ENCODE data around the gene ELL3. TPM values are rescaled to one million over a fixed set of nuclear protein-coding genes. Genes with fewer than 3 reads are reported as not detected.
A peak's percentile ranks its signal among the peaks of the same experiment; 100 is the strongest.

Gene ELL3
- total and polyA plus RNA-seq, 2 donors from 2014 or later: 2.5 to 2.7 TPM

DNA sequence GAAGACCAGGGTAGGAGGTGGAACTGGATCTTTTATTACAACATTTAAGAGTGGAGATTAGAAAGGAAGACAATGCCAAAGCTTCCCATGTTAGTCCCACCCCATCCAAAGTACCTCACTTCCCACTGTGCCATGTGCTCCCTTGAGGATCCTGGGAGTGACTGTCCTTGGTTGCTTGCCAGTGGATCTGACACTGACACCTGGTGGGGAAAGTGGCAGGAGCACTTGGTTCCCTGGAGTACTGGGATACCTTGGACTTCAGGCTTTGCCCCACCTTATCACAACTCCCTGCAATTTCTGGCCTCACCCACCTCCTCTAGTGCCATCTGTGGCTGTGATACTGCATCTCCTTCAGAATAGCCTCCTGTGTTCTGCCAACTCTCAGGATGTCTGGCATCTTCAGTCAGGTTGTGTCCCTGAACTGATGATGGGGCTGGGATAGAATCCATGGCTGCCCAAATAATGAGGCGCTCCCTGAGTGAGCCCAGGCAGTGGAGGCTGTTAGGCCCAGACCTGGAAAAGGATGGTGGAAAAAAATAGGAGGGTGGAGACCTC is 1.3 kb downstream of the ELL3 start:
- Histone ChIP-seq H3K27ac (ENCODE audit: low read depth in 2 of 2, low read length in 2 of 2) (no peak overlapping the region), H3K27me3 (ENCODE audit: control insufficient read depth, insufficient read depth, low read length) (no peaks in the 10 kb centered on the region), H3K4me1 (ENCODE audit: control insufficient read depth in 2 of 3, insufficient read depth in 2 of 3, low read depth in 1 of 3, low read length in 3 of 3) (peaks cover 0 to 5% (median 0%) of the 10 kb centered on the region in 3 donors), H3K9ac (ENCODE audit: low read length in 3 of 3) (no peak overlapping the region), H3K9me3 (ENCODE audit: control insufficient read depth in 2 of 3, insufficient read depth in 1 of 3, low read length in 3 of 3) (no peaks in the 10 kb centered on the region), H3K36me3 (ENCODE audit: control insufficient read depth in 2 of 3, insufficient read depth in 3 of 3, low read length in 3 of 3) (peaks cover 7 to 25% (median 19%) of the 10 kb centered on the region in 3 donors), H3K4me3 (ENCODE audit: low read length in 3 of 3) (peak overlapping the region in 1 of 3 donors; percentile 75)
- TF ChIP-seq, protein P1, sequence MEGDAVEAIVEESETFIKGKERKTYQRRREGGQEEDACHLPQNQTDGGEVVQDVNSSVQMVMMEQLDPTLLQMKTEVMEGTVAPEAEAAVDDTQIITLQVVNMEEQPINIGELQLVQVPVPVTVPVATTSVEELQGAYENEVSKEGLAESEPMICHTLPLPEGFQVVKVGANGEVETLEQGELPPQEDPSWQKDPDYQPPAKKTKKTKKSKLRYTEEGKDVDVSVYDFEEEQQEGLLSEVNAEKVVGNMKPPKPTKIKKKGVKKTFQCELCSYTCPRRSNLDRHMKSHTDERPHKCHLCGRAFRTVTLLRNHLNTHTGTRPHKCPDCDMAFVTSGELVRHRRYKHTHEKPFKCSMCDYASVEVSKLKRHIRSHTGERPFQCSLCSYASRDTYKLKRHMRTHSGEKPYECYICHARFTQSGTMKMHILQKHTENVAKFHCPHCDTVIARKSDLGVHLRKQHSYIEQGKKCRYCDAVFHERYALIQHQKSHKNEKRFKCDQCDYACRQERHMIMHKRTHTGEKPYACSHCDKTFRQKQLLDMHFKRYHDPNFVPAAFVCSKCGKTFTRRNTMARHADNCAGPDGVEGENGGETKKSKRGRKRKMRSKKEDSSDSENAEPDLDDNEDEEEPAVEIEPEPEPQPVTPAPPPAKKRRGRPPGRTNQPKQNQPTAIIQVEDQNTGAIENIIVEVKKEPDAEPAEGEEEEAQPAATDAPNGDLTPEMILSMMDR (IDR thresholded peaks at IDR 0.05; ENCODE audit: borderline replicate concordance, extremely low read depth, insufficient read depth): no peak
- FAIRE-seq (no peak), DNase-seq (peak in 3 of 5 donors; percentile 25 to 64 (median 54))
- intact Hi-C loops (cut with DNase I): no loop called here

DNA sequence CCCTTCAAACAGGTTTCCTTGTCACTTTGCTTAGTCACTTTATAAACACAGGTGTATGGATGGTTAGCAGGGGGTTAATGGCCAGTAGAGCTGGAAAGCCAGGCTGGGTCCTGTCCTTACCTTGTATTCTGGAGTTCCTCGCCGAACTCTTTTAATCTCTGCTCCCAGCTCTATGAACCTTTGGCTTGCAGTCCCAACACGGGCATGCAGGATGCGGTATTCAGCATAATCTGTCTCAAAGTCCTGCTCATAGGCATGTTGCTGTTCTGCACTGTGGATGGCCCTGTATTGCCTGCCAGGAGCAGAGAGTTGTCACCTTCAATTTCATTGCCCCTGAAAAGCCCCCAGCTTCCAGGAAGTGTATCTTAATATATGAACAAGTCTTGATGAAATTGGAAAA is 2.7 kb downstream of the ELL3 start:
- intact Hi-C loops (cut with DNase I): no loop called here
- H3K36me3 ChIP-seq (ENCODE audit: control insufficient read depth in 2 of 3, insufficient read depth in 3 of 3, low read length in 3 of 3): peaks cover 9 to 34% (median 23%) of the 10 kb centered on the region in 3 donors
- no peak overlapping the region for H3K27ac ChIP-seq (ENCODE audit: low read depth in 2 of 2, low read length in 2 of 2)
- DNase-seq: no peak
- H3K9me3 ChIP-seq (ENCODE audit: control insufficient read depth in 2 of 3, insufficient read depth in 1 of 3, low read length in 3 of 3): no peaks in the 10 kb centered on the region
- no peak overlapping the region for H3K9ac ChIP-seq (ENCODE audit: low read length in 3 of 3)
- peaks cover 0 to 5% (median 0%) of the 10 kb centered on the region in 3 donors for H3K4me1 ChIP-seq (ENCODE audit: control insufficient read depth in 2 of 3, insufficient read depth in 2 of 3, low read depth in 1 of 3, low read length in 3 of 3)
- FAIRE-seq: no peak
- no peak overlapping the region for H3K4me3 ChIP-seq (ENCODE audit: low read length in 3 of 3)
- TF ChIP-seq, protein P1 (IDR thresholded peaks at IDR 0.05; ENCODE audit: borderline replicate concordance, extremely low read depth, insufficient read depth): no peak
- no peaks in the 10 kb centered on the region for H3K27me3 ChIP-seq (ENCODE audit: control insufficient read depth, insufficient read depth, low read length)

DNA sequence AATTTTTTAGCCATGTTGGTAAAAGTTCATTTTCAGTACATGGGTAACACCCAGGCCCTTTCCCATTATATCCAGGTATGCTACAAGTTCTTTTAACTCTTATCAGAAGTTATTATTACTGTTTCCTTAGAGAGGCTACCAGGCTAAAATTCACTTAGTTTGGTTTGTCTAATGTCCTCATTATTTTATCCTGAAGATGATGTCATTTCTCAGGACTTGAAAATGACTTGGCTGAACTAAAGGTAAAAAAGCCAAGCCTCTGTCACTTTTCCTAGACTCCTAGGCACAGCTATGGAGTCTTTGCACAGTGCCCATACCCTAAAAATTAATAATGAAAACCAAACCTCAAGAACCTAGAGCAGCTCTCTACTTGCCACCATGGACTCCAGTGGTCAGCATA is 4.1 kb downstream of the ELL3 start:
- no peaks in the 10 kb centered on the region for H3K9me3 ChIP-seq (ENCODE audit: control insufficient read depth in 2 of 3, insufficient read depth in 1 of 3, low read length in 3 of 3)
- FAIRE-seq: no peak
- H3K36me3 ChIP-seq (ENCODE audit: control insufficient read depth in 2 of 3, insufficient read depth in 3 of 3, low read length in 3 of 3): peaks cover 9 to 43% (median 32%) of the 10 kb centered on the region in 3 donors
- TF ChIP-seq, protein P1 (IDR thresholded peaks at IDR 0.05; ENCODE audit: borderline replicate concordance, extremely low read depth, insufficient read depth): no peak
- H3K9ac ChIP-seq (ENCODE audit: low read length in 3 of 3): no peak overlapping the region
- H3K27ac ChIP-seq (ENCODE audit: low read depth in 2 of 2, low read length in 2 of 2): no peak overlapping the region
- no peak overlapping the region for H3K4me3 ChIP-seq (ENCODE audit: low read length in 3 of 3)
- peaks cover 0 to 5% (median 0%) of the 10 kb centered on the region in 3 donors for H3K4me1 ChIP-seq (ENCODE audit: control insufficient read depth in 2 of 3, insufficient read depth in 2 of 3, low read depth in 1 of 3, low read length in 3 of 3)
- intact Hi-C loops (cut with DNase I): no loop called here
- no peak for DNase-seq
- no peaks in the 10 kb centered on the region for H3K27me3 ChIP-seq (ENCODE audit: control insufficient read depth, insufficient read depth, low read length)

DNA sequence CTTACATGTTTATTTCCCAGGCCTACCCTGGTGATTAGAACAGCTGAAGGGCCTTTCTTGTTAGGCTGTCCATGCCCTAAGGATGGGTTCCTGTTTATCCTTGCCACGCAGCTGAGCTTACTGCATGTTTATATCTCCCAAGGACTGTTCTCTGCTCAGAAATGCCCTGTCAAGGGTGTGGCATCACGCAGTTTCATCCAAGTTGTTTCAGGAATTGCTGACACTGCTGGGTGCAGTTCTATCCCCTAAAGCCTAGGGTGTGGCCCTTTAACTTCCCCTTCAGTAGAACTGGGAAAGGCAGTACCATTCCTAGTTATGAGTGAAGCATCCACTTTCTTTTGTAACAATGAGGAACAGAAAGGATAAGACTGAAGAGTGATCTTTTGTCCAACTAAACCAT is 5.0 kb downstream of the ELL3 start:
- Histone ChIP-seq H3K9me3 (ENCODE audit: control insufficient read depth in 2 of 3, insufficient read depth in 1 of 3, low read length in 3 of 3) (no peaks in the 10 kb centered on the region), H3K9ac (ENCODE audit: low read length in 3 of 3) (no peak overlapping the region), H3K27ac (ENCODE audit: low read depth in 2 of 2, low read length in 2 of 2) (no peak overlapping the region), H3K36me3 (ENCODE audit: control insufficient read depth in 2 of 3, insufficient read depth in 3 of 3, low read length in 3 of 3) (peaks cover 9 to 43% (median 32%) of the 10 kb centered on the region in 3 donors), H3K27me3 (ENCODE audit: control insufficient read depth, insufficient read depth, low read length) (no peaks in the 10 kb centered on the region), H3K4me1 (ENCODE audit: control insufficient read depth in 2 of 3, insufficient read depth in 2 of 3, low read depth in 1 of 3, low read length in 3 of 3) (peaks cover 0 to 5% (median 0%) of the 10 kb centered on the region in 3 donors), H3K4me3 (ENCODE audit: low read length in 3 of 3) (no peak overlapping the region)
- FAIRE-seq (no peak), DNase-seq (no peak)
- TF ChIP-seq, protein P1 (IDR thresholded peaks at IDR 0.05; ENCODE audit: borderline replicate concordance, extremely low read depth, insufficient read depth): no peak
- intact Hi-C loops (cut with DNase I): no loop called here

Data from kidney (tissue), 14 donors.